NCI-H128 (cell line): Measurements from ENCODE around the gene TTC34.
"Not testable (repeated sequence)": the region's sequence is repeated elsewhere in the genome, so short reads cannot be mapped to it uniquely, and the experiment has no call there.

Source experiments
- DNase-seq: peaks from one replicate; lab custom pipeline; 2025; ENCODE audit not compliant: unreplicated experiment; lab: John Stamatoyannopoulos, UW

The TTC34 gene

DNA sequence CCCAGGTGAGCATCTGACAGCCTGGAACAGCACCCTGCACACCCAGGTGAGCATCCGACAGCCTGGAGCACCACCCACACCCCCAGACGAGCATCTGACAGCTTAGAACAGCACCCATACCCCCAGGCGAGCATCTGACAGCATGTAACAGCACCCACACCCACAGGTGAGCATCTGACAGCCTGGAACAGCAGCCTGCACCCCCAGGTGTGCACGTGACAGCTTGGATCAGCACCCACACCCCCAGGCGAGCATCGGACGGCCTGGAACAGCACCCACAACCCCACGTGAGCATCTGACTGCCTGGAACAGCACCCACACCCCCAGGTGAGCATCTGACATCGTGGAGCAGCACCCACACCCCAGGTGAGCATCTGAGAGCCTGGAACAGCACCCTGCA is 116.6 kb downstream of the TTC34 start:
- not testable (repeated sequence) for DNase-seq

DNA sequence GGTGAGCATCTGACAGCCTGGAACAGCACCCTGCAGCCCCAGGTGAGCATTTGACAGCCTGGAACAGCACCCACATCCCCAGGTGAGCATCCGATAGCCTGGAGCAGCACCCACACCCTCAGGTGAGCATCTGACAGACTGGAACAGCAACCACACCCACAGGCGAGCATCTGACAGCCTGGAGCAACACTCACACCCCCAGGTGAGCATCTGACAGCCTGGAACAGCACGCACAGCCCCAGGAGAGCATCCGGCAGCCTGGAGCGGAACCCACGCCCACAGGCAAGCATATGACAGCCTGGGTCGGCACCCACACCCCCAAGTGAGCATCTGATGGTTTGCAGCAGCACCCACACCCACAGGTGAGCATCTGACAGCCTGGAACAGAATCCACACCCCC is 117.5 kb downstream of the TTC34 start:
- not testable (repeated sequence) for DNase-seq

- DNase-seq: not testable (repeated sequence)
These were observed 118.2 kb downstream of the TTC34 start for GRCh38 chr1:2683321-2683741.

DNA sequence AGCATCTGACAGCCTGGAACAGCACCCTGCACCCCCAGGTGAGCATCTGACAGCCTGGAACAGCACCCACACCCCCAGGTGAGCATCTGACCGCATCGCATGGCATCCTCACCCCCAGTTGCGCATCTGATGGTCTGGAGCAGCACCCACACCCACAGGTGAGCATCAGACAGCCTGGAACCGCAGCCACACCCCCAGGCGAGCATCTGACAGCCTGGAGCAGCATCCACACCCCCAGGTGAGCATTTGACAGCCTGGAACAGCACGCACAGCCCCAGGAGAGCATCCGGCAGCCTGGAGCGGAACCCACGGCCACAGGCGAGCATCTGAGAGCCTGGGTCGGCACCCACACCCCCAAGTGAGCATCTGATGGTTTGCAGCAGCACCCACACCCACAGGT is 118.6 kb downstream of the TTC34 start:
- DNase-seq: not testable (repeated sequence)

DNA sequence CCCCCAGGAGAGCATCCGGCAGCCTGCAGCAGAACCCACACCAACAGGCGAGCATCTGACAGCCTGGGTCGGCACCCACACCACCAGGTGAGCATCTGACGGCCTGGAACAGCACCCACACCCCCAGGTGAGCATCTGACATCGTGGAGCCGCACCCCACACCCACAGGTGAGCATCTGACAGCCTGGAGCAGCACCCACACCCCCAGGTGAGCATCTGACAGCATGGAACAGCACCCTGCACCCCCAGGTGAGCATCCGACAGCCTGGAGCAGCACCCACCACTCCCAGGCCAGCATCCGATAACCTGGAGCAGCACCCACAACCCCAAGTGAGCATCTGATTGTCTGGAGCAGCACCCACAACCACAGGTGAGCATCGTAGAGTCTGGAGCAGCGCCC is 124.8 kb downstream of the TTC34 start:
- not testable (repeated sequence) for DNase-seq

- DNase-seq: not testable (repeated sequence)
These were observed 129.8 kb downstream of the TTC34 start for GRCh38 chr1:2671656-2672055.

- DNase-seq: not testable (repeated sequence)
These were observed 141.7 kb downstream of the TTC34 start for GRCh38 chr1:2659806-2660205.

DNA sequence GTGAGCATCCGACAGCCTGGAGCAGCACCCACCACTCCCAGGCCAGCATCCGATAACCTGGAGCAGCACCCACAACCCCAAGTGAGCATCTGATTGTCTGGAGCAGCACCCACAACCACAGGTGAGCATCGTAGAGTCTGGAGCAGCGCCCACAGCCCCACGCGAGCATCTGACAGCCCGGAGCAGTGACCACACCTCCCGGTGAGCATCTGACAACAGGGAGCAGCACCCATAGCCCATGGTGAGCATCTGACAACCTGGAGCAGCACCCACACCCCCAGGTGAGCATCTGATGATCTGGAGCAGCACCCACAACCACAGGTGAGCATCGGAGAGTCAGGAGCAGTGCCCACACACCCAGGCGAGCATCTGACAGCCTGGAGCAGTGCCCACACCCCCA is 143.6 kb downstream of the TTC34 start:
- not testable (repeated sequence) for DNase-seq

GRCh38 chr1:2657124-2657523 is 144.4 kb downstream of the TTC34 start:
- not testable (repeated sequence) for DNase-seq

DNA sequence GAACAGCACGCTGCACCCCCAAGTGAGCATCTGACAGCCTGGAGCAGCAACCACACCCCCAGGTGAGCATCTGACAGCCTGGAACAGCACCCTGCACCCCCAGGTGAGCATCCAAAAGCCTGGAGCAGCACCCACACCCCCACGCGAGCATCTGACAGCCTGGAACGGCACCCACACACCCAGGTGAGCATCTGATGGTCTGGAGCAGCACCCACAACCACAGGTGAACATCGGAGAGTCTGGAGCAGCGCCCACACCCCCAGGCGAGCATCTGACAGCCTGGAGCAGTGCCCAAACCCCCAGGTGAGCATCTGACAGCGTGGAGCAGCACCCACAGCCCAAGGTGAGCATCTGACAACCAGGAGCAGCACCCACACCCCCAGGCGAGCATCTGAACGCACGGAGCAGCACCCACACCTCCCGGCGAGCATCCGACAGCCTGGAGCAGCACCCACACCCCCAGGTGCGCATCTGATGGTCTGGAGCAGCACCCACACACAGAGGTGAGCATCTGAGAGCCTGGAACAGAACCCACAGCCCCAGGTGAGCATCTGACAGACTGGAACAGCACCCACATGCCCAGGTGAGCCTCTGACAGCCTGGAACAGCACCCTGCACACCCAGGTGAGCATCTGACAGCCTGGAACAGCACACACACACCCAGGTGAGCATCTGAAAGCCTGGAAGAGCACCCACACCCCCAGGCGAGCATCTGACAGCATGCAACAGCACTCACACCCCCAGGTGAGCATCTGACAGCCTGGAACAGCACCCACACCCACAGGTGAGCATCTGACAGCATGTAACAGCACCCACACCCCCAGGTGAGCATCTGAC is 145.7 kb downstream of the TTC34 start:
- not testable (repeated sequence) for DNase-seq

DNA sequence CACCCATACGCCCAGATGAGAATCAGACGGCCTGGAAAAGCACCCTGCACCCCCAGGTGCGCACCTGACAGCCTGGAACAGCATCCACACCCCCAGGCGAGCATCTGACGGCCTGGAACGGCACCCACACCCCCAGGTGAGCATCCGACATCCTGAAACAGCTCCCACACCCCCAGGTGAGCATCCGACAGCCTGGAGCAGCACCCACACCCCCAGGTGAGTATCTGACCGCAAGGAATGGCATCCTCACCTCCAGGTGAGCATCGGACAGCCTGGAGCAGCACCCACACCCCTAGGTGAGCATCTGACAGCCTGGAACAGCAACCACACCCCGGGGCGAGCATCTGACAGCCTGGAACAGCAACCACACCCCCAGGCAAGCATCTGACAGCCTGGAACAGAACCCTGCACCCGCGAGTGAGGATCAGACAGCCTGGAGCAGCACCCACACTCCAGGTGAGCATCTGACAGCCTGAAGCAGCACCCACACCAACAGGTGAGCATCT is 147.0 kb downstream of the TTC34 start:
- DNase-seq: not testable (repeated sequence)

- DNase-seq: not testable (repeated sequence)
These were observed 147.6 kb downstream of the TTC34 start for GRCh38 chr1:2653741-2654442.

- not testable (repeated sequence) for DNase-seq
These were observed 148.4 kb downstream of the TTC34 start for GRCh38 chr1:2652926-2653571.

DNA sequence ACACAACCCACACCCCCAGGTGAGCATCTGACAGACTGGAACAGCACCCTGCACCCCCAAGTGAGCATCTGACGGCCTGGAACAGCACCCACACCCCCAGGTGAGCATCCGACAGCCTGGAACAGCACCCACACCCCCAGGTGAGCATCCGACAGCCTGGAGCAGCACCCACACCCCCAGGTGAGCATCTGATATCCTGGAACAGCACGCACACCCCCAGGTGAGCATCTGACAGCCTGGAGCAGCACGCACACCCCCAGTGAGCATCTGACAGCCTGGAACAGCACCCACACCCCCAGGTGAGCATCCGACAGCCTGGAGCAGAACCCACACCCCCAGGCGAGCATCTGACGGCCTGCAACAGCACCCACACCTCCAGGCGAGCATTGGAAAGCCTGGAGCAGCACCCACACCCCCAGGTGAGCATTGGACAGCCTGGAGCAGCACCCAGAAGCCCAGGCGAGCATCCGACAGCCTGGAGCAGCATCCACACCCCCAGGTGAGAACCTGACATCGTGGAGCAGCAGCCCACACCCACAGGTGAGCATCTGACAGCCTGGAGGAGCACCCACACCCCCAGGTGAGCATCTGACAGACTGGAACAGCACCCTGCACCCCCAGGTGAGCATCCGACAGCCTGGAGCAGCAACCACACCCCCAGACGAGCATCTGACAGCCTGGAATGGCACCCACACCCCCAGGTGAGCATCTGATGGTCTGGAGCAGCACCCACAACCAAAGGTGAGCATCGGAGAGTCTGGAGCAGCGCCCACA is 149.2 kb downstream of the TTC34 start:
- not testable (repeated sequence) for DNase-seq

- no peak for DNase-seq
These were observed 150.4 kb downstream of the TTC34 start for GRCh38 chr1:2650967-2651645.

GRCh38 chr1:2646837-2647236 is 154.7 kb downstream of the TTC34 start:
- no peak for DNase-seq

DNA sequence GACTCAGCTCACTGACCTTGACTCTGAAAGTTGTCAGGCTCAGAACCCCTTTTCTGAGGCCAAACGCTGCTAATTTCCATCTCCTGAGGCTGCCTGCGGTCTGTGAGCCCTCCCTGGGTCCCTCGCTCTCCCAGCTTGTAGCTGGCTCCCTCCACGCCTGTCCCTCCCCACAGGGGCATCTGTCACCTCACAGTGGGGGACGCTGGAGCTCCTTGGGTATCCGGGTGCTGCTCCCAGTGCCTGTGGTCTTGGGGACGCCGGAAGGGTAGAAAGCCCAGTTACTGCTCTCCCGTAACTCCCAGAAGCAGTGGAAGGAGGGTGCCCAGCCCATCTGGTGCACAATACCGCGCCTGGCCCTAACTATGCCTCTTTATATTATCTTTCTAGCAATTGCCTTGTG is 155.7 kb downstream of the TTC34 start:
- DNase-seq: no peak

DNA sequence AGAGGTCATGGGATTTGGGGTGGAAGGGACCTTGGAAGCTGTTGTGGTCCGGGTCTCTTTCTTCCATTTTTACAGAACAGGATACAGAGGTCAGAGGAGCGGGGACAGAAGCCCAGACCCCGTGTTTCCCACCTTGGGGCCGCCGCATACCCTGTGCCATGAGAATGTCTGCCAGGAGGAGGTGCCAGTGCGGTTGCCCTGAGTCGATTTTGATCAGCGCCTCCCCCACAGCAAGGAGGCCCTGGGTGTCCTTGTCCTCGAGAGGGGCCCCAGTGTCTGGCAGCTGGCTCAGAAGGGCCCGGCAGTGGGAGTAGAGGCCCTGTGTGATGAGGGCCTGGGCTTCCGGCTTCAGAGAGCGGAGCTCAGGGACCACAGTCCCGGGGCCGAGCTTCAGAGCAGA is 156.3 kb downstream of the TTC34 start:
- no peak for DNase-seq

DNA sequence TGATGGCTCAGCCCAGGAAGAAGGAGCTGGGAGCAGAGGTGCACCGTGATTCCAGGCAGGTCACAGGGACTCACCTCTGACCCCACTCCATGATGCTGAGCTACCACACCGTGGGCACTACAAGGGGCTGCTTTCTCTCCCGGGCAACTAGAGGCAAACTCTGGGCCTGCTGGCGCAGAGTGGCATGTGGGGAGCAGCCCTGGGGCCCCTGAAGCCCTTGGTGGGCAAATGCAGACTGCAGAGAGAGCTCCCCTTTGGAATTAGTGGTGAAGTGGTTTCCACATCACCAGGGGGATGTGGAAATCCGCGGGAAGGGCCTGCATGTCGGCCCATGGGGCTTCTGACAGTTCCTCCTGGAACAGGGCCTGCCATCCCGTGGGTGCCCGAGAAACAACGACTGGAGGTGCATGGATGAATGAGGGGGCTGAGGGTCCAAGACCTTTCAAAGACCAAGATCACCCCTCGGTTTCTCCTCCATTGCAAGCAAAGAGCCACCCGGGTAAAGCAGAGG is 156.8 kb downstream of the TTC34 start:
- DNase-seq: no peak

DNA sequence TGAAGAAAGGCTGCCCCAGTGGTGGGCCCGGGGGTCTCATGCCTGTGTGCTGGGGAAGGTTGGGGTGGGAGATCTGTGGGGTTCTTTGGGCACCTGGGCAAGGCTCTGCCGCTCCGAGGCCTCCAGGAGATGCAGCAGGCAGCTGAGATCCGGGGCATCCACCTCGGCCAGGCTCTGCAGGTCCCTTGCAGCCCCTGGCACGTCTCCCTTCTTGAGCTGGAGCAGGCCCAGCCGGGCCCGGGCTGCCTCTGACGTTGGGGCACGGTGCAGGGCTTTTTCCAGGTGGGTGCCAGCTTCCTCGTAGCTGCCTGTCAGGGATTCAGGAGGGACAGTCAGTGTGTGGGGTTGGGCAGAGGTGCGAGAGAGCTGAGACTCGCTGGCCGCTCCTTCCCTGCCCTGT is 157.3 kb downstream of the TTC34 start:
- no peak for DNase-seq
